Measurements from ENCODE around the gene NODAL.

DNA sequence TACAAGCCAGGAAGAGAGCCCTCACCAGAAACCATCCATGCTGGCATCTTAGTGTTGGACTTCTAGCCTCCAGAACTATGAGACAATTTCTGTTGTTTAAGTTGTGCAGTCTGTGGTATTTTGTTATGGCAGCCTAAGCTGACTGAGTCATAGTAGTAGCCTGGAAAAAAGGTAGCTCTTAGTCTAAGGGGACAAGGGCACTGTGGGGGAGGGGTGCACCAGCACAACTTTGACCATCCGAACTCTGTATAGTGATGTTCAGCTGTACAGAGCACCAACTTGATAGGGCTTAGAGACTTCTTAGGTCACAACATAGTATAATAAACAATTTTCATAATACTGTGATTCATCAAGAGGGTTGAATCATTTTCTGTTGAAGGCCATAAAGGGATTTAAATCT is 23.3 kb downstream of the NODAL start:
- TF ChIP-seq, protein P1, sequence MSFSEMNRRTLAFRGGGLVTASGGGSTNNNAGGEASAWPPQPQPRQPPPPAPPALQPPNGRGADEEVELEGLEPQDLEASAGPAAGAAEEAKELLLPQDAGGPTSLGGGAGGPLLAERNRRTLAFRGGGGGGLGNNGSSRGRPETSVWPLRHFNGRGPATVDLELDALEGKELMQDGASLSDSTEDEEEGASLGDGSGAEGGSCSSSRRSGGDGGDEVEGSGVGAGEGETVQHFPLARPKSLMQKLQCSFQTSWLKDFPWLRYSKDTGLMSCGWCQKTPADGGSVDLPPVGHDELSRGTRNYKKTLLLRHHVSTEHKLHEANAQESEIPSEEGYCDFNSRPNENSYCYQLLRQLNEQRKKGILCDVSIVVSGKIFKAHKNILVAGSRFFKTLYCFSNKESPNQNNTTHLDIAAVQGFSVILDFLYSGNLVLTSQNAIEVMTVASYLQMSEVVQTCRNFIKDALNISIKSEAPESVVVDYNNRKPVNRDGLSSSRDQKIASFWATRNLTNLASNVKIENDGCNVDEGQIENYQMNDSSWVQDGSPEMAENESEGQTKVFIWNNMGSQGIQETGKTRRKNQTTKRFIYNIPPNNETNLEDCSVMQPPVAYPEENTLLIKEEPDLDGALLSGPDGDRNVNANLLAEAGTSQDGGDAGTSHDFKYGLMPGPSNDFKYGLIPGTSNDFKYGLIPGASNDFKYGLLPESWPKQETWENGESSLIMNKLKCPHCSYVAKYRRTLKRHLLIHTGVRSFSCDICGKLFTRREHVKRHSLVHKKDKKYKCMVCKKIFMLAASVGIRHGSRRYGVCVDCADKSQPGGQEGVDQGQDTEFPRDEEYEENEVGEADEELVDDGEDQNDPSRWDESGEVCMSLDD (tag by site-specific recombination; IDR thresholded peaks at IDR 0.05): no peak
- TF ChIP-seq, protein P2, sequence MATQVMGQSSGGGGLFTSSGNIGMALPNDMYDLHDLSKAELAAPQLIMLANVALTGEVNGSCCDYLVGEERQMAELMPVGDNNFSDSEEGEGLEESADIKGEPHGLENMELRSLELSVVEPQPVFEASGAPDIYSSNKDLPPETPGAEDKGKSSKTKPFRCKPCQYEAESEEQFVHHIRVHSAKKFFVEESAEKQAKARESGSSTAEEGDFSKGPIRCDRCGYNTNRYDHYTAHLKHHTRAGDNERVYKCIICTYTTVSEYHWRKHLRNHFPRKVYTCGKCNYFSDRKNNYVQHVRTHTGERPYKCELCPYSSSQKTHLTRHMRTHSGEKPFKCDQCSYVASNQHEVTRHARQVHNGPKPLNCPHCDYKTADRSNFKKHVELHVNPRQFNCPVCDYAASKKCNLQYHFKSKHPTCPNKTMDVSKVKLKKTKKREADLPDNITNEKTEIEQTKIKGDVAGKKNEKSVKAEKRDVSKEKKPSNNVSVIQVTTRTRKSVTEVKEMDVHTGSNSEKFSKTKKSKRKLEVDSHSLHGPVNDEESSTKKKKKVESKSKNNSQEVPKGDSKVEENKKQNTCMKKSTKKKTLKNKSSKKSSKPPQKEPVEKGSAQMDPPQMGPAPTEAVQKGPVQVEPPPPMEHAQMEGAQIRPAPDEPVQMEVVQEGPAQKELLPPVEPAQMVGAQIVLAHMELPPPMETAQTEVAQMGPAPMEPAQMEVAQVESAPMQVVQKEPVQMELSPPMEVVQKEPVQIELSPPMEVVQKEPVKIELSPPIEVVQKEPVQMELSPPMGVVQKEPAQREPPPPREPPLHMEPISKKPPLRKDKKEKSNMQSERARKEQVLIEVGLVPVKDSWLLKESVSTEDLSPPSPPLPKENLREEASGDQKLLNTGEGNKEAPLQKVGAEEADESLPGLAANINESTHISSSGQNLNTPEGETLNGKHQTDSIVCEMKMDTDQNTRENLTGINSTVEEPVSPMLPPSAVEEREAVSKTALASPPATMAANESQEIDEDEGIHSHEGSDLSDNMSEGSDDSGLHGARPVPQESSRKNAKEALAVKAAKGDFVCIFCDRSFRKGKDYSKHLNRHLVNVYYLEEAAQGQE (tag by site-specific recombination; IDR thresholded peaks at IDR 0.05): no peak
- TF ChIP-seq ZNF350 (tag by site-specific recombination; IDR thresholded peaks at IDR 0.05) (no peak), CTCF (tag by site-specific recombination; IDR thresholded peaks at IDR 0.05) (no peak), ZNF548 (tag by site-specific recombination; IDR thresholded peaks at IDR 0.05) (no peak), ZNF18 (tag by site-specific recombination; IDR thresholded peaks at IDR 0.05) (no peak), ZNF670 (tag by site-specific recombination; IDR thresholded peaks at IDR 0.05; ENCODE audit: low read depth) (no peak), ZBTB17 (tag by site-specific recombination; IDR thresholded peaks at IDR 0.05) (no peak), ZNF37A (tag by site-specific recombination; IDR thresholded peaks at IDR 0.05) (no peak)
- TF ChIP-seq, protein P3, sequence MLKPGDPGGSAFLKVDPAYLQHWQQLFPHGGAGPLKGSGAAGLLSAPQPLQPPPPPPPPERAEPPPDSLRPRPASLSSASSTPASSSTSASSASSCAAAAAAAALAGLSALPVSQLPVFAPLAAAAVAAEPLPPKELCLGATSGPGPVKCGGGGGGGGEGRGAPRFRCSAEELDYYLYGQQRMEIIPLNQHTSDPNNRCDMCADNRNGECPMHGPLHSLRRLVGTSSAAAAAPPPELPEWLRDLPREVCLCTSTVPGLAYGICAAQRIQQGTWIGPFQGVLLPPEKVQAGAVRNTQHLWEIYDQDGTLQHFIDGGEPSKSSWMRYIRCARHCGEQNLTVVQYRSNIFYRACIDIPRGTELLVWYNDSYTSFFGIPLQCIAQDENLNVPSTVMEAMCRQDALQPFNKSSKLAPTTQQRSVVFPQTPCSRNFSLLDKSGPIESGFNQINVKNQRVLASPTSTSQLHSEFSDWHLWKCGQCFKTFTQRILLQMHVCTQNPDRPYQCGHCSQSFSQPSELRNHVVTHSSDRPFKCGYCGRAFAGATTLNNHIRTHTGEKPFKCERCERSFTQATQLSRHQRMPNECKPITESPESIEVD (tag by site-specific recombination; IDR thresholded peaks at IDR 0.05): no peak

Measured in HEK293 (cell line).